Tibial nerve (tissue), 4 donors: ENCODE results near the gene RNF126.
"Not testable (repeated sequence)": the region's sequence is repeated elsewhere in the genome, so short reads cannot be mapped to it uniquely, and the experiment has no call there.

Source experiments
- EP300 ChIP-seq, 2 donors: sonication (generic); formaldehyde crosslinking; IDR thresholded peaks; one replicate each; pipeline ENCODE4 v1.6.1; 2017; ENCODE audit warnings: antibody characterized with exemption in 2 of 2, mild to moderate bottlenecking in 1 of 2
- TF ChIP-seq, protein P1 (sequence below), 5 experiments: fragments of 200-600 bp in 3 of 5; fragments of 450-650 bp in 2 of 5; sonication (generic) in 3 of 5; IDR thresholded peaks; one replicate each; pipeline ENCODE4 v1.5.1; 2016 to 2019; ENCODE audit warnings: antibody characterized with exemption in 5 of 5, mild to moderate bottlenecking in 3 of 5, moderate library complexity in 2 of 5

DNA sequence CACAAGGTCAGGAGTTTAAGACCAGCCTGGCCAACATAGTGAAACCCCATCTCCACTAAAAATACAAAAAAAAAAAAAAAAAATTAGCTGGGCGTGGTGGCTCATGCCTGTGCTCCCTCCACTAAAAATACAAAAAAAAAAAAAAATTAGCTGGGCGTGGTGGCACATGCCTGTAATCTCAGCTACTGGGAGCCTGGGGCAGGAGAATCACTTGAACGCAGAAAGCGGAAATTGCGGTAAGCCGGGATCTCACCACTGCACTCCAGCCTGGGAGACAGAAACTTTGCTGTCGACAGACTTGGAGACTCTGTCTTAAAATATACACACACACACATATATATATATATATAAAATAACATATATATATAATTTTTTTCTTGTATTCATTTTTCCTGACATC, 36.4 kb downstream of the RNF126 start:
- not testable (repeated sequence) for TF ChIP-seq EP300 (IDR thresholded peaks at IDR 0.05)
- TF ChIP-seq, protein P1, sequence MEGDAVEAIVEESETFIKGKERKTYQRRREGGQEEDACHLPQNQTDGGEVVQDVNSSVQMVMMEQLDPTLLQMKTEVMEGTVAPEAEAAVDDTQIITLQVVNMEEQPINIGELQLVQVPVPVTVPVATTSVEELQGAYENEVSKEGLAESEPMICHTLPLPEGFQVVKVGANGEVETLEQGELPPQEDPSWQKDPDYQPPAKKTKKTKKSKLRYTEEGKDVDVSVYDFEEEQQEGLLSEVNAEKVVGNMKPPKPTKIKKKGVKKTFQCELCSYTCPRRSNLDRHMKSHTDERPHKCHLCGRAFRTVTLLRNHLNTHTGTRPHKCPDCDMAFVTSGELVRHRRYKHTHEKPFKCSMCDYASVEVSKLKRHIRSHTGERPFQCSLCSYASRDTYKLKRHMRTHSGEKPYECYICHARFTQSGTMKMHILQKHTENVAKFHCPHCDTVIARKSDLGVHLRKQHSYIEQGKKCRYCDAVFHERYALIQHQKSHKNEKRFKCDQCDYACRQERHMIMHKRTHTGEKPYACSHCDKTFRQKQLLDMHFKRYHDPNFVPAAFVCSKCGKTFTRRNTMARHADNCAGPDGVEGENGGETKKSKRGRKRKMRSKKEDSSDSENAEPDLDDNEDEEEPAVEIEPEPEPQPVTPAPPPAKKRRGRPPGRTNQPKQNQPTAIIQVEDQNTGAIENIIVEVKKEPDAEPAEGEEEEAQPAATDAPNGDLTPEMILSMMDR (IDR thresholded peaks at IDR 0.05) = not testable (repeated sequence)
